ENCODE results near the gene MAN1C1. TPM values are rescaled to one million over a fixed set of nuclear protein-coding genes. Genes with fewer than 3 reads are reported as not detected.
A peak's percentile ranks its signal among the peaks of the same experiment; 100 is the strongest.

MAN1C1 gene
- total and polyA plus RNA-seq, 8 donors: 4.3 to 33.9 (median 6.1) TPM

DNA sequence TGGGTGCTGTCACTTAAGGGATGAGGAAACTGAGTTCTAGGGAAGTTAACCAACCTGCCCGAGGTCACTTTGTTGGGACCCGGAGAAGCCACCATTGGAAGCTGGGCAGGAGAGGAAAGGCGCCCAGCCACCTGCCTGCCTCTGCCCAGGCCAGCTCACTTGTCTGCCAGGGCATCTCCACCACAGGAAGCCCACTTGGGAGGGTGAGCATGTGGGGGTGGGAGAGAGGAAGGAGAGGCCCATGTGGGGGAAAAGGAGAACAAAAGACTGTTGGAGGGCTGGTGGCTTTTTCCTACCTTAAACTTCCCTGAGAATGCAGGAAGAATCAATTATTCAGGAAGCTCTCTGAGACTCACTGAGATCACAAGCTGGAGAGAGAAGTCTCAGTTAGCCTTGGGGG lies 139.6 kb downstream of the MAN1C1 start:
- intact Hi-C loops (cut with DNase I; ENCODE audit: low total_unique reads): no loop called here
- 64 to 81% (median 75%) methylated on average over 3 of the region's 3 CpGs for WGBS, 5 donors
- Histone ChIP-seq H3K9me3 (no peaks in the 10 kb centered on the region), H3K4me3 (no peak overlapping the region), H3K4me1 (peaks cover 0 to 15% (median 9%) of the 10 kb centered on the region in 4 donors), H3K36me3 (peaks cover 0 to 37% (median 16%) of the 10 kb centered on the region in 4 donors), H3K27me3 (no peaks in the 10 kb centered on the region), H3K27ac (no peak overlapping the region)
- DNase-seq: no peak
- TF ChIP-seq, protein P1, sequence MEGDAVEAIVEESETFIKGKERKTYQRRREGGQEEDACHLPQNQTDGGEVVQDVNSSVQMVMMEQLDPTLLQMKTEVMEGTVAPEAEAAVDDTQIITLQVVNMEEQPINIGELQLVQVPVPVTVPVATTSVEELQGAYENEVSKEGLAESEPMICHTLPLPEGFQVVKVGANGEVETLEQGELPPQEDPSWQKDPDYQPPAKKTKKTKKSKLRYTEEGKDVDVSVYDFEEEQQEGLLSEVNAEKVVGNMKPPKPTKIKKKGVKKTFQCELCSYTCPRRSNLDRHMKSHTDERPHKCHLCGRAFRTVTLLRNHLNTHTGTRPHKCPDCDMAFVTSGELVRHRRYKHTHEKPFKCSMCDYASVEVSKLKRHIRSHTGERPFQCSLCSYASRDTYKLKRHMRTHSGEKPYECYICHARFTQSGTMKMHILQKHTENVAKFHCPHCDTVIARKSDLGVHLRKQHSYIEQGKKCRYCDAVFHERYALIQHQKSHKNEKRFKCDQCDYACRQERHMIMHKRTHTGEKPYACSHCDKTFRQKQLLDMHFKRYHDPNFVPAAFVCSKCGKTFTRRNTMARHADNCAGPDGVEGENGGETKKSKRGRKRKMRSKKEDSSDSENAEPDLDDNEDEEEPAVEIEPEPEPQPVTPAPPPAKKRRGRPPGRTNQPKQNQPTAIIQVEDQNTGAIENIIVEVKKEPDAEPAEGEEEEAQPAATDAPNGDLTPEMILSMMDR (IDR thresholded peaks at IDR 0.05): no peak
- TF ChIP-seq POLR2AphosphoS5 (IDR thresholded peaks at IDR 0.05): no peak
- no peak for TF ChIP-seq EP300 (IDR thresholded peaks at IDR 0.05)
- no peak for TF ChIP-seq POLR2A (IDR thresholded peaks at IDR 0.05)

DNA sequence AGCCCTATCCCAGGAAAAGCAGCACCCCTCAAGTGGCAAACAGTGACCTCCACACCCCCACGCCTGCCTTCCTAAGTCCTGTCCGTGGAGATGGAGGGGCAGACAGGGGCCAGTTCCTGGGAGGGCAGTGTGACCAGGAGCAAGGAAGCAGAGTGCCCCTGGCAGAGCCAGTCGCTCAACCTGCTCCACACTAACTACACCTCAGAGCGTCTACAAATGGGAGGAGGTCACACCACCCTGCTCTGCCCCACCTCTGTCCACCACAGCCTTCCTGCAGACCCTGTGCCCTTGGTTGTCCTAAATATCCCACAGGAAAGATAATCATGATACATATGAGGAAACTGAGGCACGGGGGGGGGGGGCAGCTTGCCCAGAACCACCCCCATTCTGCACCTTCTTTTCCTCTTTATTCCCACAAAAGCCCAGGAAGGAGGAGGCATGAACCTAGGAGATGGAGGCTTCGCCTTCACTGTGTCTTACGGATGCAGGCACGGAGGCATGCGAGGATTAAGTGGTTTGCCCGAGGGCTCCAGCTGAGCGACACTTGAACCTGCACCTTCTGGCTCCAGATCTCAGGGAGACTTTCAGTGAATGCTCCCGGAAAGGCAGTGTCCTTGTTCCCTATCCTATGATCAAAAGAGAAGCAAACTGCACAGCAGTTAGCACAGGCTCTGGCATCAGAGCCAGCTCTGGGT lies 140.7 kb downstream of the MAN1C1 start:
- TF ChIP-seq, protein P1 (IDR thresholded peaks at IDR 0.05): no peak
- TF ChIP-seq POLR2A (IDR thresholded peaks at IDR 0.05) (no peak), EP300 (IDR thresholded peaks at IDR 0.05) (no peak), POLR2AphosphoS5 (IDR thresholded peaks at IDR 0.05) (no peak)
- no peak for DNase-seq
- Histone ChIP-seq H3K36me3 (peaks cover 0 to 30% (median 16%) of the 10 kb centered on the region in 4 donors), H3K27me3 (no peaks in the 10 kb centered on the region), H3K27ac (no peak overlapping the region), H3K9me3 (no peaks in the 10 kb centered on the region), H3K4me3 (no peak overlapping the region), H3K4me1 (peaks cover 0 to 15% (median 9%) of the 10 kb centered on the region in 4 donors)
- WGBS, 5 donors: 68 to 84% (median 72%) methylated on average over 9 to 12 of the region's 12 CpGs
- intact Hi-C loops (cut with DNase I; ENCODE audit: low total_unique reads): no loop called here

DNA sequence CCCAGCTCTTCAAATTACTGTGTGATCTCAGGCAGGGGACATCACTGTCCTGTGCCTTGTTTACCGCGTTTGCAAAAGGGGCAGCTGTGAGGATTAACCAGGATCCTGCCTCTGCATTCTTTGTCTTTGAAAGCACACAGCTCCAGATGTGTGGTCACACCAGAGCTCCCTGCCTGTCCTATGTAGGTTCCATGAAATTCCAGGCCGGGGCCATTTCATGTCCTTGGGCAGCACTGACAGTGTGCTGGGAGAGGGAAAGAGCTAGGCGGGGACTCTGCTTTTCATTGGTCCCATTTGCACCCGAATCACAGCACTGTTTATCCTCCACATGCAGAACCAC lies 141.2 kb downstream of the MAN1C1 start:
- WGBS, 5 donors: 68 to 78% (median 72%) methylated on average over 5 of the region's 5 CpGs
- H3K9me3 ChIP-seq: no peaks in the 10 kb centered on the region
- no peak for DNase-seq
- intact Hi-C loops (cut with DNase I; ENCODE audit: low total_unique reads): no loop called here
- TF ChIP-seq POLR2AphosphoS5 (IDR thresholded peaks at IDR 0.05) (no peak), EP300 (IDR thresholded peaks at IDR 0.05) (no peak), POLR2A (IDR thresholded peaks at IDR 0.05) (no peak)
- TF ChIP-seq, protein P1 (IDR thresholded peaks at IDR 0.05): no peak
- no peak overlapping the region for H3K27ac ChIP-seq
- H3K4me1 ChIP-seq: peaks cover 0 to 15% (median 9%) of the 10 kb centered on the region in 4 donors
- H3K36me3 ChIP-seq: peaks cover 0 to 30% (median 16%) of the 10 kb centered on the region in 4 donors
- H3K27me3 ChIP-seq: no peaks in the 10 kb centered on the region
- H3K4me3 ChIP-seq: no peak overlapping the region

DNA sequence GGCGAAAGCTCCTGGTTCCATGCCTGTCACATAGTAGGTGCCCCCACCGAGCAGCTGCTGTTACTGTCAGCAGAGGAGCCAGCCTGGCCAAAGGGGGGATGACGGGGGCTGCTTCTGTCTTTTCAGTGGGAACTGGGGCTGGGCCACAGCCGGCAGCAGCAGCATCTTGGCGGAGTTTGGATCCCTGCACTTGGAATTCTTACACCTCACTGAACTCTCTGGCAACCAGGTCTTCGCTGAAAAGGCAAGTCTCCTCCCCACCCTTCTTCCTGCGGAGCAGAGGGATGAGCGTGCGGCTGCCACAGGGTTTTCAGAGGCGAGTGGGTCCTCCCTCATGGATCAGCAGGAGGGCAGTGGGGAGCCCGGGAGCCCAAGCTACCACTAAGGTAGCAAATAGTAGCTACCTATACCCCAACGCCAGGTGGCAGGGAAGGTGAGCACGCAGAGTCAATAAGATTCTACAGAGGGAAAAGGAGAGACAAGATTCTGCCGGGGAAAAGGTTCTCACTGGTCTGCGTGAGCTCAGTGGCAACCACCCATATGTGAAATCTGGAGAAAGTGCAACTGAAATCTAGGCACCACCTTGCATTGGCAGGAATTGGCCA lies 142.0 kb downstream of the MAN1C1 start:
- DNase-seq: peak in 1 of 2 donors; percentile 56
- WGBS, 5 donors: 62 to 81% (median 73%) methylated on average over 10 to 15 of the region's 15 CpGs
- TF ChIP-seq EP300 (IDR thresholded peaks at IDR 0.05): no peak
- no peak for TF ChIP-seq POLR2AphosphoS5 (IDR thresholded peaks at IDR 0.05)
- TF ChIP-seq, protein P1 (IDR thresholded peaks at IDR 0.05): peak in 4 of 7 experiments; percentile 13 to 60 (median 28)
- Histone ChIP-seq H3K4me3 (no peak overlapping the region), H3K27ac (no peak overlapping the region), H3K27me3 (no peaks in the 10 kb centered on the region), H3K9me3 (no peaks in the 10 kb centered on the region), H3K36me3 (peaks cover 0 to 31% (median 13%) of the 10 kb centered on the region in 4 donors), H3K4me1 (peaks cover 0 to 15% (median 9%) of the 10 kb centered on the region in 4 donors)
- intact Hi-C loops (cut with DNase I; ENCODE audit: low total_unique reads): no loop called here
